HepG2 (cell line): ENCODE data around the gene ADAMTS16. TPM values are rescaled to one million over a fixed set of nuclear protein-coding genes. Genes with fewer than 3 reads are reported as not detected.
A peak's percentile ranks its signal among the peaks of the same experiment; 100 is the strongest.

Source experiments
- AGO2 ChIP-seq: fragments of 200-400 bp; formaldehyde crosslinking; optimal IDR thresholded peaks from 2 replicates; pipeline ENCODE3; 2017; ENCODE audit warnings: mild to moderate bottlenecking, low read depth, low read length, moderate library complexity
- ARID5B ChIP-seq: IDR thresholded peaks from 2 replicates; pipeline ENCODE4 v1.4.0; 2020; ENCODE audit warnings: mild to moderate bottlenecking, missing genetic modification reagents
- CC2D1A ChIP-seq: sonication (generic); formaldehyde crosslinking; IDR thresholded peaks from 2 replicates; pipeline ENCODE4 v1.8.1; 2023; ENCODE audit warnings: mild to moderate bottlenecking, missing genetic modification reagents
- CHD2 ChIP-seq: IDR thresholded peaks from 2 replicates; pipeline ENCODE4 v1.6.1; 2011; ENCODE audit warnings: low read depth, low read length, improper control_type of control experiment
- MXI1 ChIP-seq: IDR thresholded peaks from 3 replicates; pipeline ENCODE4 v1.6.1; 2012; ENCODE audit warnings: low read depth, low read length, inconsistent platforms, borderline replicate concordance
- NR3C1 ChIP-seq: sonication (generic); formaldehyde crosslinking; IDR thresholded peaks from 2 replicates; pipeline ENCODE4 v1.4.0; 2020; ENCODE audit warnings: missing genetic modification reagents
- PITX1 ChIP-seq: sonication (generic); formaldehyde crosslinking; IDR thresholded peaks from 2 replicates; pipeline ENCODE4 v1.5.1; 2020; ENCODE audit warnings: mild to moderate bottlenecking, missing genetic modification reagents
- REPIN1 ChIP-seq: sonication (generic); formaldehyde crosslinking; IDR thresholded peaks from 2 replicates; pipeline ENCODE4 v1.8.0; 2022; ENCODE audit warnings: missing genetic modification reagents, low read depth, mild to moderate bottlenecking, borderline replicate concordance
- TFDP1 ChIP-seq: IDR thresholded peaks from 2 replicates; pipeline ENCODE4 v1.6.1; 2016; ENCODE audit warnings: missing compliant biosample characterization, missing genetic modification reagents, borderline replicate concordance
- TIGD3 ChIP-seq: sonication (generic); formaldehyde crosslinking; IDR thresholded peaks from 2 replicates; pipeline ENCODE4 v1.5.1; 2020; ENCODE audit warnings: mild to moderate bottlenecking, missing genetic modification reagents, borderline replicate concordance
- TSC22D2 ChIP-seq: sonication (generic); formaldehyde crosslinking; IDR thresholded peaks from 2 replicates; pipeline ENCODE4 v1.5.1; 2020; ENCODE audit warnings: missing genetic modification reagents, mild to moderate bottlenecking, borderline replicate concordance
- ZBTB39 ChIP-seq: sonication (generic); formaldehyde crosslinking; IDR thresholded peaks from 2 replicates; pipeline ENCODE4 v1.5.0; 2020; ENCODE audit warnings: missing genetic modification reagents
- ZNF383 ChIP-seq: sonication (generic); formaldehyde crosslinking; IDR thresholded peaks from 2 replicates; pipeline ENCODE4 v1.4.0; 2020; ENCODE audit warnings: missing genetic modification reagents, mild to moderate bottlenecking, borderline replicate concordance
- ZNF549 ChIP-seq: sonication (generic); formaldehyde crosslinking; IDR thresholded peaks from 2 replicates; pipeline ENCODE4 v1.5.0; 2020; ENCODE audit warnings: missing genetic modification reagents
- ZNF580 ChIP-seq: IDR thresholded peaks from 2 replicates; pipeline ENCODE4 v1.6.1; 2016; ENCODE audit warnings: low read depth, borderline replicate concordance
- polyA plus RNA-seq, 8 experiments: library from polyadenylated mRNA; depleted of rRNA in 3 of 8; stranded (reverse) in 7 of 8; unstranded in 1 of 8; fragments of >200 nt; fragmentation: Illumina TruSeq in 4 of 8; extraction: Trizol in 4 of 8; gene quantifications; 2 replicates each; pipeline versions ENCODE4 v1.2.1 to v1.2.3, GENCODE V29; 2011 to 2016; ENCODE audit warnings: low read depth in 4 of 8, missing spikeins in 1 of 8, mixed read lengths in 1 of 8; ENCODE audit not compliant: insufficient read depth in 1 of 8
- total RNA-seq, 5 experiments: library from RNA; depleted of rRNA; stranded (reverse); fragments of >200 nt; fragmentation: Illumina TruSeq; extraction: Trizol; gene quantifications; 2 replicates each; pipeline ENCODE4 v1.2.3, GENCODE V29; 2016; ENCODE audit warnings: low read depth in 1 of 5

The ADAMTS16 gene
- total and polyA plus RNA-seq, 2 of the 13 experiments (the other 11 are each of a cell fraction or from before 2014, with no cell fraction given), result 0.02 to 0.03 TPM

GRCh38 chr5:5313101-5313635, 173.0 kb downstream of the ADAMTS16 start (continued):
- TF ChIP-seq TFDP1 (CRISPR knock-in tag), result no peak
- no peak for TF ChIP-seq ZNF549 (CRISPR knock-in tag)
- no peak for TF ChIP-seq TIGD3 (CRISPR knock-in tag)
- no peak for TF ChIP-seq REPIN1 (CRISPR knock-in tag)
- no peak for TF ChIP-seq TSC22D2
- TF ChIP-seq AGO2, result no peak
- TF ChIP-seq NR3C1 (CRISPR knock-in tag), result no peak
- TF ChIP-seq ARID5B, result peak; percentile 43; the same call in 1 of the 2 replicates
- TF ChIP-seq MXI1, result peak; percentile 36; the same call in 2 of the 3 replicates
- TF ChIP-seq CC2D1A (CRISPR knock-in tag), result no peak
- no peak for TF ChIP-seq ZNF580 (CRISPR knock-in tag)
- TF ChIP-seq CHD2, result no peak
- TF ChIP-seq PITX1 (CRISPR knock-in tag), result no peak
- TF ChIP-seq ZBTB39, result no peak
- TF ChIP-seq ZNF383 (CRISPR knock-in tag), result no peak
